GM12875 (cell line): ENCODE measurements around the gene MXRA7.

ENCODE experiments used
- H3K4me3 ChIP-seq: one replicate; pipeline ENCODE4 v1.5.1; 2011; ENCODE audit warnings: low read depth, low read length, control low read depth
- TF ChIP-seq, protein P1 (sequence below): IDR thresholded peaks from 2 replicates; pipeline ENCODE4 v1.5.1; 2011; ENCODE audit warnings: low read depth, mild to moderate bottlenecking, control low read depth, inconsistent platforms, low read length, moderate library complexity, borderline replicate concordance; ENCODE audit not compliant: insufficient read depth

Gene MXRA7

DNA sequence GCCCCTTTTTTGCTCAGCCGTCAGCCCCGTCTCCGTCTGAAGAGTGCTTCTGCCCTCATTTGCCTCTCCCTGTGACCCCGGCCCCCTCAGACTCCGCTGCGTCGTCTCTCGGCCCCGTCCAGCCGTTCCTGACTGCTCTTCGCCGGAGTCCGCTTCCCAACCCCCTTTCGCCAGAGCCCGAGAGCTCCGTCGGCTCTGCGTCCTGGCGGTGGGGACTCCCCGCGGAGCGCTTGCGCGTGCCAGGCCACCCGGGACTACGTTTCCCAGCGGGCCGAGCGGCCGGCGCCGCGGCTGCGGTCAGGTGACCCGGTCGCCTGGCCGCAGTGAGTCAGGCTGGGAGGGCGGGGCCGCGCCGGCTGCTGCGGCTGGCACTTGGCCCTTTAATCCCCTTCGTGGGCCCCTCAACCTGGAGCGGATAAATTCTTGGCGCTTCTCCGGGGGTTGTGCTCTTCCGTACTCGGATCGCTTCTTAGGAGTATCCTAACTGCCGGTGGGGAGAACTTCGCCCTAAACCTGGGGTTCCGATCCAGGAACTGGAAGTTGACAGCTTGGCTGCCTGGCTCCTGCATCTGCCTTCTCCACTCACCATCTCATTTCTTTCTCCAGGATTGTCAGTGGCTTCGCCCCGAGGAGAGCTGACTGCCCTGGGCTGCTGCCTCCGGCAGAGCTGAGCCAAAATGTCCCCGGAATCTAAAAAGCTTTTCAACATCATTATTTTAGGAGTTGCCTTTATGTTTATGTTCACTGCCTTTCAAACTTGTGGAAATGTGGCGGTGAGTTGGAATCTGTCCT, 27.1 kb upstream of the MXRA7 start, which contains the start of gene MFSD11:
MFSD11 (plus strand) TSS at position 444 of the 792 bp plus-strand sequence; CDS start at position 678, 234 bp downstream.
- peak within 1 kb of the TSS; percentile 91 for H3K4me3 ChIP-seq
- TF ChIP-seq, protein P1, sequence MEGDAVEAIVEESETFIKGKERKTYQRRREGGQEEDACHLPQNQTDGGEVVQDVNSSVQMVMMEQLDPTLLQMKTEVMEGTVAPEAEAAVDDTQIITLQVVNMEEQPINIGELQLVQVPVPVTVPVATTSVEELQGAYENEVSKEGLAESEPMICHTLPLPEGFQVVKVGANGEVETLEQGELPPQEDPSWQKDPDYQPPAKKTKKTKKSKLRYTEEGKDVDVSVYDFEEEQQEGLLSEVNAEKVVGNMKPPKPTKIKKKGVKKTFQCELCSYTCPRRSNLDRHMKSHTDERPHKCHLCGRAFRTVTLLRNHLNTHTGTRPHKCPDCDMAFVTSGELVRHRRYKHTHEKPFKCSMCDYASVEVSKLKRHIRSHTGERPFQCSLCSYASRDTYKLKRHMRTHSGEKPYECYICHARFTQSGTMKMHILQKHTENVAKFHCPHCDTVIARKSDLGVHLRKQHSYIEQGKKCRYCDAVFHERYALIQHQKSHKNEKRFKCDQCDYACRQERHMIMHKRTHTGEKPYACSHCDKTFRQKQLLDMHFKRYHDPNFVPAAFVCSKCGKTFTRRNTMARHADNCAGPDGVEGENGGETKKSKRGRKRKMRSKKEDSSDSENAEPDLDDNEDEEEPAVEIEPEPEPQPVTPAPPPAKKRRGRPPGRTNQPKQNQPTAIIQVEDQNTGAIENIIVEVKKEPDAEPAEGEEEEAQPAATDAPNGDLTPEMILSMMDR, result no peak

DNA sequence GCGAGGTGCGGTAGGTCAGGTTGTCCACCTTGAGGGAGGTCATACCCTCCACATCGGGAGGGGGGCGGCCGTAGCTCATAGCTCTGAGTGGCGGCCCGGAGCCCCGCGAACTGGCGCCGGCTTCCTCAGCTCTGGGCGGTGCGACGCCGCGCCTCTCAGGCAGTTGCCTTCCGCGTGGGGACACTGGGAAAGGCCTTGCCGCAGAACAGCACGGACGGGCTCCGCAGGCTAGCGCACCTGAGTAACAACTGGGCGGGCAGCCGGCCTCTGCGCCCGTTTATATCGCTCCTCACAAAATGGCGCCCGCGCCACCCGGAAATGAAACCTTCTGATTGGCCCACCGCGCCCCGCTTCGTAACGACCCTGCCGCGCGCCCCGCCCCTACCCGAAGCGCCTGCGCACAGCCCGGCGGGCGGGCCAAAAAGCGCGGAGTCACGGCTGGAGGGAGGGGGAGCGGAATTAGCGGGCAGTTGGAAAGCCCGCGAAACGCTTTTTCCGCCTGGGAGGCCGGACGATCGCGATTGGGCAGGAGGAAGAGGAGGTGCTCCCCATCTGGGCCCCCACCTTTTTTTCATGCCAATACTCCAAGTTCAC, 26.4 kb upstream of the MXRA7 start, which contains the start of gene SRSF2:
SRSF2 (minus strand) TSS at position 250 of the 594 bp plus-strand sequence; CDS start at position 79, 171 bp downstream.
- TF ChIP-seq, protein P1, result no peak
- peak within 1 kb of the TSS; percentile 91 for H3K4me3 ChIP-seq

DNA sequence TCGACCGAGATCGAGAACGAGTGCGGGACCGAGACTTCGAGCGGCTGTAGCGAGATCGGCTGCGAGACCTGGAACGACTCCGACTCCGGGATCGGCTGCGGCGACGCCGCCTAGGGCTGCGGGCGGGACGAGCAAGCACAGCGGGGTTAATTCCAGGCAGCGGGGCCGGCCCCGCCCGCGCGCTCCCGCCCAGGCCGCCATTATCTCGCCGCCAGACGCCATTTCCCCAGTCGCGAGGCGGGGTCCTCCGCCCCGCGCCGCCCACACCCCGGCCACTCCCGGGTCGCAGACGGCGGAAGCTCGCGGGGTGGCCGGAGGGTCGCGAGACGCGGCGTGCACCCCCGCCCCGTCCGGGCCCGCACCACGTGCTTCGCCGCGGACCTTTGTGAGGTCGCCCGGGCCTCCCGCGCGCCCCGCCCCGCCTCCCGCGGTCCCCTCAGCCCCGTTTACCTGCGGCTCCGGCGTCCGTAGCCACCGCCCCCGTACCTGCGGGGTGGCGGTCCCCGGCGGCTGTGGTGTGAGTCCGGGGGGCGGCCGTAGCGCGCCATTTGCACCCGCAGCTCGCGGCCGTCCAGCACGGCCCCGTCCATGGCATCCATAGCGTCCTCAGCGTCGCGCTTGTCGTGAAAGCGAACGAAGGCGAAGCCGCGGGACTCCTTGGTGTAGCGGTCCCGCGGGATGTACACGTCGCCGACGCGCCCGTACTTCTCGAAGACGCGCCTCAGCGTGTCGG, 25.8 kb upstream of the MXRA7 start:
- TF ChIP-seq, protein P1, result no peak

DNA sequence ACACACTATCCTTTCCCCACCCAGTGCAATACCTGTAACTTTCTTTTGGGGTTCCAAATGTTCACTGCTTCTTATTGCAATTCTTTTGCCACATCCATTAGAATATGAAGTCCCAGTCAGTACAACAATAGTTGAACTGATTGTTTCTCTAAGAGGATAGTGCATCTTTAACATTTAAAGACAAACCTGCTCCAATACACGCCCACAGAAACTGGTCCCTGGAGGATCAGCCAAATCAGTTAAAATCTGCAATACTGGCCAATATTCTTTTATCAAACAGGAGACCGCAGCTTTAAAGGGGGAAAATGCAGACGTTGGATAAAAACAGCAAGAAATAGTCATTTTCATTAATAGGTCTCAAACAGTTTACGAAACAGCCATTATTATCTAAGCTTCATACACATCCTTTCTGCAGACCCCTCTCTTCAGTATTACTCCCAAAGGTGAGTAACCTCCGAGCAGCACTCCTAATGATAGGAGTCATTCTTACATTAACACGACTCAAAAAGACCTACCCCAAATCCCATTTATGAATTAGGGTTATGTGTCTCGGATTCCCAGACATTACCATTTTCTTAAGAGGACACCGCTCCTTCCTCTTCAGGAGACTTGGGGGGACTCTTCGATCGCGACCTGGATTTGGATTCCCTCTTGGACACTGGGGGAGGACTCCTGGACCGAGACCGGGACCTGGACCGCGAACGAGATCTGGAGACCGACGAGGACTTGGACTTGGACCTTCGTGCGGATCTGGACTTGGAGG, 25.0 kb upstream of the MXRA7 start:
- peak overlapping the region; percentile 91 for H3K4me3 ChIP-seq

More for the DNA sequence above, 25.8 kb upstream of the MXRA7 start:
- H3K4me3 ChIP-seq, result peak overlapping the region; percentile 91

DNA sequence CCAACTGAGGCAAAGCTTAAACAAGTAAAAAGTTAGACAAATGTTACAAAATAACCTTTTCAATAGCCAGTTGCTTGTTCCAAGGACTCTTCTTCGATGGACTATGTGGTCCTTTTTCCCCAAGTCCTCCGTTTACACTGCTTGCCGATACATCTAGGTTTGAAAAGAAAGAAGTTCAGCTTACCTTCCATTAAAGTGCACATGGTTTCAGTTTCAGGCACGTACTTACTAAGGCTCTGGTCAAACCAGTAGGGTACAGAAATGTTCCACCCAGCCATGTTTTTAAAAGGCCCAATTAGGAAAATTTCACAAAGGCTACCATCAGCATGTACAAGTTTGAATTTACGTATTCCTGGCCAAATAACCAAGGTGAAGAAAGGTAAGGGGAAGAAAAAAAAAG, 24.2 kb upstream of the MXRA7 start:
- peak overlapping the region; percentile 91 for H3K4me3 ChIP-seq
- TF ChIP-seq, protein P1, result no peak

More for the DNA sequence above, 25.0 kb upstream of the MXRA7 start:
- TF ChIP-seq, protein P1, result no peak

DNA sequence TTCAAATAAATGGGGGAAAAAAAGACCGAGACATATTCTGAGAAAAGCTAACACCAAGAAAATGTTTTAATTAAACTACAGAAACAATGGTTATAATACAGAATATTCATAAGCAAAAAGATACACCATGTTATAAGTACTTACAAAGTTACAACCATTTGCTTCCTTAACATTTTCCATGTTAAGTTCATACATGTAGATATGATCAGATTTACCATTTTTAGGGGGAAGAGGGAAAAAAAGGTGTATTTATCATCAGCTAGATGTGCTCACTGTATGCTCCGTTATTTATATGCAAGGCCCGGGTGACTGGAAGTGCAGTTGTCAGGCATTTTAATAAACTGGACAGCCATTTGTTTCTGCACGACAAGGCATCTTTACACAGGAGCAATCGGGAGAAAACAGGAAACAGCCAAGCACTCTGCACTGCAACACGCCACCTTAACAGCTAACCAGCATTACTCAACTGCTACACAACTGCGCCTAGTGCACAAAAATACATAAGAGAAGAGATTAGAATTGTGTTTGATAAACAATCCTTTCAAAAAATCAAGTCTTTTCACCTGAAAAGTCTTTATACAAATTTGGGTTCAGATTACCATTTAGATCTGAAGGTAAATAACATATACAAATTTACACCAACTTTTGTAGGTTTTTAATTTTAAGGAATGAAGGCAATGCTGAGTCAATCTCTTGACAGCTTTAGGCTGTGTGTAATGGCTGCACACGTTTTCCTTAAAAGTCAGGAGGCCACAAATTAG, 23.5 kb upstream of the MXRA7 start:
- TF ChIP-seq, protein P1, result no peak
- H3K4me3 ChIP-seq, result peak overlapping the region; percentile 91
